Common myeloid progenitor, CD34-positive (primary cell): Measurements from ENCODE around the gene DTNBP1.

Source experiments
- CTCF ChIA-PET: fragments of 350-600 bp; sonication (Branson Sonifier 250); formaldehyde crosslinking; loops from one replicate; lab custom pipeline; 2021; ENCODE audit warnings: antibody characterized with exemption; lab: Charles Lee
- POLR2A ChIA-PET: fragments of 350-600 bp; sonication (Branson Sonifier 250); formaldehyde crosslinking; loops from one replicate; lab custom pipeline; 2021; ENCODE audit warnings: antibody characterized with exemption; lab: Charles Lee
- DNase-seq, 3 donors: peaks; one replicate each; pipeline versions ENCODE4 v3.0.0 to v3.0.0-alpha.2; 2013
- H3K27ac ChIP-seq, 2 experiments: 1 replicate in 1 of 2; 2 replicates in 1 of 2; pipeline ENCODE4 v1.7.0; 2013; ENCODE audit warnings: inconsistent platforms in 2 of 2, low read length in 2 of 2, mild to moderate bottlenecking in 2 of 2, low read depth in 1 of 2, moderate library complexity in 1 of 2; ENCODE audit not compliant: severe bottlenecking in 2 of 2, insufficient read depth in 1 of 2, poor library complexity in 1 of 2
- H3K27me3 ChIP-seq, 5 experiments: replicated peaks in 2 of 5; 1 replicate in 3 of 5; 2 replicates in 2 of 5; pipeline versions ENCODE4 v1.6.1 to v1.7.0; 2013; ENCODE audit warnings: low read length in 4 of 5, mild to moderate bottlenecking in 2 of 5, moderate library complexity in 2 of 5, inconsistent platforms in 1 of 5; ENCODE audit not compliant: insufficient read depth in 5 of 5, control insufficient read depth in 4 of 5
- H3K36me3 ChIP-seq, 4 experiments: 1 replicate in 2 of 4; 2 replicates in 2 of 4; pipeline versions ENCODE4 v1.6.1 to v1.7.0; 2013; ENCODE audit warnings: low read length in 3 of 4, control low read depth in 1 of 4, mild to moderate bottlenecking in 1 of 4; ENCODE audit not compliant: control insufficient read depth in 4 of 4, insufficient read depth in 4 of 4
- H3K4me1 ChIP-seq, 4 experiments: 1 replicate in 3 of 4; 2 replicates in 1 of 4; pipeline versions ENCODE4 v1.6.1 to v1.7.1; 2013; ENCODE audit warnings: low read length in 3 of 4, mild to moderate bottlenecking in 3 of 4, control low read depth in 1 of 4, inconsistent platforms in 1 of 4, moderate library complexity in 1 of 4; ENCODE audit not compliant: control insufficient read depth in 4 of 4, insufficient read depth in 4 of 4; ENCODE audit errors: control extremely low read depth in 1 of 4
- H3K4me3 ChIP-seq, 7 experiments: 1 replicate in 4 of 7; 2 replicates in 3 of 7; pipeline versions ENCODE4 v1.5.1 to v1.7.0; 2013; ENCODE audit warnings: mild to moderate bottlenecking in 7 of 7, low read length in 6 of 7, moderate library complexity in 6 of 7, inconsistent platforms in 2 of 7, low read depth in 2 of 7, control low read depth in 1 of 7; ENCODE audit not compliant: insufficient read depth in 4 of 7, control insufficient read depth in 1 of 7; ENCODE audit errors: extremely low read depth in 1 of 7
- H3K9me3 ChIP-seq, 5 experiments: 1 replicate in 4 of 5; 2 replicates in 1 of 5; pipeline versions ENCODE4 v1.6.1 to v1.7.1; 2013; ENCODE audit warnings: low read length in 4 of 5, mild to moderate bottlenecking in 2 of 5, inconsistent platforms in 1 of 5, low read depth in 1 of 5, moderate library complexity in 1 of 5; ENCODE audit not compliant: control insufficient read depth in 4 of 5, insufficient read depth in 2 of 5; ENCODE audit errors: control extremely low read depth in 1 of 5
- WGBS: methylation state at CpG from one replicate; pipeline ENCODE4 v1.1.5; 2013; ENCODE audit not compliant: insufficient coverage; 5-methylcytosine and 5-hydroxymethylcytosine counted together

The DTNBP1 gene

DNA sequence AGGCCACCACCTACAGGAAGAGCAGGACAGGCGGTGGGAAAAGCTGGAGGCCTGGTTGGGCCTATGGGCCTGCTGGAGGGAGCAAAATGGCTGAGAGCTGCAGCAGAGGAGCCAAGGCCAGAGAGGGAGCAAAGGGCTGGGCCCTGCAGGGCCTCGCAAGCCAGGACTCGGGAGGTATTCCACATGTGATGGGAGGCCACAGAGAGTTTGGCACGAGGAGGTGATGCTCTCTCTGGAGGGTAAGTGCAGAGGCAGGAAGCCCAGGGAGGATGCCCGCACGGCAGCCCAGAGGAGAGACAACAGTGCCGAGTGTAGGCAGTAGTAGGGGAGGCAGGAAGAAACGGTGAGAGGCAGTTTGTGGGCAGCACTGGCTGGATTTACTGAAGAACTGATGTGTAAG is 85.7 kb downstream of the DTNBP1 start:
- no peaks in the 10 kb centered on the region for H3K9me3 ChIP-seq
- H3K4me1 ChIP-seq = peaks cover 0 to 8% (median 0%) of the 10 kb centered on the region in 4 experiments
- H3K27ac ChIP-seq = no peak overlapping the region
- ChIA-PET CTCF (no interaction called here), POLR2A (no interaction called here)
- peaks cover 0 to 20% (median 6%) of the 10 kb centered on the region in 4 experiments for H3K36me3 ChIP-seq
- DNase-seq = no peak
- no peaks in the 10 kb centered on the region for H3K27me3 ChIP-seq
- 97% methylated on average over 8 of the region's 8 CpGs for WGBS
- no peak overlapping the region for H3K4me3 ChIP-seq

DNA sequence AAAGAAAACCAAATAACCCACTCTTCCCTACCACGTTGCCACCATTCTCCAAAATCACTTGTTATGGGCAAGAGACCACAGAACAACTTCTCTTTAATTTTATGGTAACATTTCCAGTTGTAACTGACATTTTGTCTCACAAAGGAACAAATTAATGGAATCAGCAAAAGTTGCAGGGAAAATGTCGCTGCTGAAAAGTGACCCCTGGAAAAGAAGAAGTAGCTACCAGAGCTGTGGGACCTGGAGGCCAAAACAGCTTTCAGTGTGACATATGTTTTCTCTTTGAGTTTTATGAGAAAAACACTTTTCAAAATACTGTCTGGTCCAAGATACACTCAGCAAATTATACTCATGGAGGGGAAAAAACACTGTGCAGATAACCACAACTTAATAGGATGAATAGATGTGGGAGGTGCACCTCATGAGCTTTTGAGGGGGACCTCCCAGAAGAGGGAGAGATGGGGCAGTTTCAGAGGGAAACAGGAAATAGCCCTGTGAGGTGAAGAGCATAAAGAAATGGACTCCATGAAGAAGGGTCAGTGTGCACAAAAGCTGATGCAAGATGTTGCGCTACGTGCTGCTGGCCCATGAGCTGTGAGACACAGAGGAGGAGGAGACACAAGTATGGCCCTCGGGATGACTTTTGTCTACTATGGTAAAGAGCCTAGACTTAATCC is 87.3 kb downstream of the DTNBP1 start:
- CTCF ChIA-PET = interaction anchor here (0.7 to 1.4 kb wide), 2 partner anchors 30 to 51 kb away, joined by 3 to 4 read pairs; no protein-coding TSS in a partner anchor
- peak in 1 of 3 donors; percentile 27 for DNase-seq
- peaks cover 0 to 25% (median 10%) of the 10 kb centered on the region in 4 experiments for H3K36me3 ChIP-seq
- peaks cover 0 to 8% (median 0%) of the 10 kb centered on the region in 4 experiments for H3K4me1 ChIP-seq
- 94% methylated on average over 3 of the region's 5 CpGs for whole genome bisulfite sequencing
- peaks cover 0 to 4% (median 0%) of the 10 kb centered on the region in 5 experiments for H3K9me3 ChIP-seq
- peak overlapping the region in 1 of 2 experiments; percentile 5 for H3K27ac ChIP-seq
- no peak overlapping the region for H3K4me3 ChIP-seq
- POLR2A ChIA-PET = no interaction called here
- H3K27me3 ChIP-seq = no peaks in the 10 kb centered on the region

DNA sequence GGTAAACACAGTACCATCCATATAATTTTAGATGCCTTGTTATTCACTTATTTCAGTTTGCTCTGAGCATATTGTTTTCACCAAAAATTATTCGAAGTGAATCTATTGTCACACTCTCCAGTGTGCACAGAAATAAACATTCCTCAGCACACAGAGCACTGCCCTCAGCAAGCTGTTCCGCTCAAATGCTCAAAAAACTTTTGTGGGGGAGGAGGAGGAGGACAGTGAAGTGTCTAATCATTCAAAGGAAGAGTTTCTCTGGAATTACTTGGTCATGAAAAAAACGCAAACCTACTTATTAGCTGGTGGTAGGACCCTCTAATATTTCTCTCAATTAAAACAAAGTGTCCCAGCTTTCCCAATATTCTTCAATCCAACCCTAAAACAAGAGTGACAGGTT is 88.3 kb downstream of the DTNBP1 start:
- no peak for DNase-seq
- Histone ChIP-seq H3K4me3 (no peak overlapping the region), H3K27me3 (no peaks in the 10 kb centered on the region), H3K4me1 (peaks cover 0 to 8% (median 0%) of the 10 kb centered on the region in 4 experiments), H3K36me3 (peaks cover 0 to 29% (median 10%) of the 10 kb centered on the region in 4 experiments), H3K9me3 (peaks cover 0 to 4% (median 0%) of the 10 kb centered on the region in 5 experiments), H3K27ac (peak overlapping the region in 1 of 2 experiments; percentile 5)
- ChIA-PET CTCF (interaction anchor here (1.4 kb wide), 1 partner anchor 52 kb away, joined by 4 read pairs; no protein-coding TSS in a partner anchor), POLR2A (interaction anchor here (0.6 kb wide), 1 partner anchor 686 kb away, joined by 3 read pairs; no protein-coding TSS in a partner anchor)
- 83% methylated on average over 2 of the region's 3 CpGs for WGBS

DNA sequence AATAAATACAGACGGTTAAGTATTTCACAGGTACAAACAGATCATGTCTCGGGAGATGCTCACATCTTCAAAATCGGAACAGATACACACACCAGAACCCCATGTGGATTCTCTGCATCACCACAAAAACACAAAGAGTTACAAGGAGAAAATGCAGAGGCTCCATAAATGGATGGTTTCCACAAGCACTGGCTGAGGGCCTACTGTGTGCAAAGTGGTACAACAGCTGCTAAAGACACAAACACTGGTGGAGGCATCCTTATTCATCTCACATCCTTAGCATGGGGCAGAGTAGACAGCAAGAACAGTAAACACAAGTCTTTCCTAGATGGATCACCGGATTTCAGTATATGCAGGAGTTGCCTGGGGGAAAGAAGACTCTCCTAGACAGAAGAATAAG is 88.8 kb downstream of the DTNBP1 start:
- ChIA-PET POLR2A (interaction anchor here (0.6 kb wide), 1 partner anchor 686 kb away, joined by 3 read pairs; no protein-coding TSS in a partner anchor), CTCF (no interaction called here)
- Histone ChIP-seq H3K4me3 (no peak overlapping the region), H3K9me3 (peaks cover 0 to 4% (median 0%) of the 10 kb centered on the region in 5 experiments), H3K36me3 (peaks cover 0 to 29% (median 9%) of the 10 kb centered on the region in 4 experiments), H3K27me3 (no peaks in the 10 kb centered on the region), H3K4me1 (peaks cover 0 to 8% (median 0%) of the 10 kb centered on the region in 4 experiments), H3K27ac (no peak overlapping the region)
- no peak for DNase-seq
- 90% methylated on average over 2 of the region's 4 CpGs for WGBS

DNA sequence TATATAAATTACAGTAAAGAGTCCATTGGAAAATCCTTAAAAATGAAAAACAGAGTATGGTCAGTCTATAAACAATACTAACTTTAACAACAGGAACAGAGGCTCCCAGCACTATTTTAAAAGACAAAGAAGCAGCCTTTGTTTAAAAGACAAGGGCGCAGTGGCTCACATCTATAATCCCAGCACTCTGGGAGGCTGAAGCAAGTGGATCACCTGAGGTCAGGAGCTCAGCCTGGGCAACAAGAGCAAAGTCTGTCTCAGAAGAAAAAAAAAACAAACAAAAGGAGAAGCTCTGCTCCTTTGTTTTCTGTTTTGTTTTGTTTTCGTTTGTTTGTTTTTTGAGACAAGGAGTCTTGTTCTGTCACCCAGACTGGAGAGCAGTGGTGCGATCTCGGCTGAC is 89.4 kb downstream of the DTNBP1 start:
- H3K4me1 ChIP-seq = peaks cover 0 to 8% (median 0%) of the 10 kb centered on the region in 4 experiments
- 97% methylated on average over 3 of the region's 4 CpGs for WGBS
- ChIA-PET POLR2A (no interaction called here), CTCF (no interaction called here)
- H3K27ac ChIP-seq = no peak overlapping the region
- no peaks in the 10 kb centered on the region for H3K27me3 ChIP-seq
- no peak for DNase-seq
- H3K4me3 ChIP-seq = no peak overlapping the region
- peaks cover 0 to 29% (median 10%) of the 10 kb centered on the region in 4 experiments for H3K36me3 ChIP-seq
- peaks cover 0 to 4% (median 0%) of the 10 kb centered on the region in 5 experiments for H3K9me3 ChIP-seq

DNA sequence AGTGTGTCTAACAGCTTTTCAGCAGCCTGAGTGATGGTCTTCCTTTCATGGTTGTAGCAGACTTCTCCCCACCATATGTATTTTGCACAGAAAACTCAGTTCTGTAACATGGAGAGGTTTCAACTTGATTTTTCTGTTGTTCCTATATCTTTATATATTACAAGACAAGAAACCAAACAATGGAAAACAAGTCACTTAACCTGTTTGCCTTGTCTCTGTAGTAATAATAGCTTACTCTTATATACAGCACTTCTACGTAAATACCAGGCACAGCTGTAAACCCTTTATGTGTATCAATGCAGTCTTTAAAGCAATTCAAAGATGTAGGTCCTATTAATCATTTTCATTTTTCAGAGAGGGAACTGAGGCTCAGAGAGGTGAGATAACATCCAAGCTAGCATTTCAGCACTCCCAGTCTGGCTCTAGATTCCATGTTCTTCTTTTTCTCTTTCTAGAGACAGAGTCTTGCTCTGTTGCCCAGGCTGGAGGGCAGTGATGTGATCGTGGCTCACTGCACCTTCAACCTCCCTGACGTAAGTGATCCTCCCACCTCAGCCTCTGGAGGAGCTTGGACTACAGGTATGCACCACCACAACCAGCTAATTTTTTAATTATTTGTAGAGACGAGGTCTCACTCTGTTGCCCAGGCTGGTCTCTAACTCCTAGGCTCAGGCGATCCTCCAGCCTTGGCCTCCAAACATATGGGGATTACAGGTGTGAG is 90.4 kb downstream of the DTNBP1 start:
- 100% methylated on average over 2 of the region's 5 CpGs for whole genome bisulfite sequencing
- CTCF ChIA-PET = interaction anchor here (0.7 kb wide), 1 partner anchor 14 kb away, joined by 3 read pairs; no protein-coding TSS in a partner anchor
- H3K27ac ChIP-seq = no peak overlapping the region

More for the DNA sequence above, 90.4 kb downstream of the DTNBP1 start:
- POLR2A ChIA-PET = no interaction called here
- no peak for DNase-seq
- H3K4me3 ChIP-seq = no peak overlapping the region
- peaks cover 0 to 8% (median 0%) of the 10 kb centered on the region in 4 experiments for H3K4me1 ChIP-seq
- H3K36me3 ChIP-seq = peaks cover 0 to 27% (median 10%) of the 10 kb centered on the region in 4 experiments
- H3K27me3 ChIP-seq = no peaks in the 10 kb centered on the region
- H3K9me3 ChIP-seq = peaks cover 0 to 4% (median under 1%) of the 10 kb centered on the region in 5 experiments
